Ecto neural progenitor cell (in vitro differentiated cells): Measurements from ENCODE around the gene SRGN.
"Not testable (repeated sequence)": the region's sequence is repeated elsewhere in the genome, so short reads cannot be mapped to it uniquely, and the experiment has no call there.

Experiments
- DNase-seq: peaks from one replicate; pipeline ENCODE4 v3.0.0-alpha.2; 2018; ENCODE audit warnings: low spot score

The SRGN gene

DNA sequence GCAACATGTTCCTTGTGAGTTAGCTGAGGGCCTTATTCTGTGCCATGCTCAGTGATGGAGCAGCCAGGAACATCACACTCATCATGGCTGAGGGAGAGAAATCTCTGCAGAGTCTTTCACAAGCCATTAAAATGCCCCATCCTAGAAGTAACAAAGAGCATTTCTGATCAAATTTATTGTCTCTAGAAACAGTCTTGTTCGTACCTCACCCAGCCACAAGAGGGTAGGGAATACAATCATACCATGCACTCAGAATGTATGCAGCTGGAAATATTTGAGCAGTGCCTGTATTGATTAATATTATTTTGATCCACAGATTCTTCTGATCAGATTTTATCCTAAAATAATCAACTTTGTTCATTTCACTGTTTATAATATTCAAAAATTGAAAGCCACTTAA, 53.4 kb downstream of the SRGN start:
- no peak for DNase-seq

DNA sequence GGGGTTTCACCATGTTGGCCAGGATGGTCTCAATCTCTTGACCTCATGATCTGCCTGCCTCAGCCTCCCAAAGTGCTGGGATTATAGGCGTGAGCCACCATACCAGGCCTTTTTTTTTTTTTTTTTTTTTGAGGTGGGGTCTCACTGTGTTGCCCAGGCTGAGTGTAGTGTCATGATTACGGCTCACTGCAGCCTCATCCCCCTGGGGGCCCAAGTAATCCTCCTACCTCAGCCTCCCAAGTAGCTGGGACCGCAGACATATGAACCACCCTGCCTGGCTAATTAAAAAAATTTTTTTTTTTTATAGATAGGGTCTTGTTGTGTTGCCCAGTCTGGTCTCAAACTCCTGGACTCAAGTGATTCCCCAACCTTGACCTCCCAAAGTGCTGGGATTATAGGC, 54.2 kb downstream of the SRGN start:
- DNase-seq, result not testable (repeated sequence)

DNA sequence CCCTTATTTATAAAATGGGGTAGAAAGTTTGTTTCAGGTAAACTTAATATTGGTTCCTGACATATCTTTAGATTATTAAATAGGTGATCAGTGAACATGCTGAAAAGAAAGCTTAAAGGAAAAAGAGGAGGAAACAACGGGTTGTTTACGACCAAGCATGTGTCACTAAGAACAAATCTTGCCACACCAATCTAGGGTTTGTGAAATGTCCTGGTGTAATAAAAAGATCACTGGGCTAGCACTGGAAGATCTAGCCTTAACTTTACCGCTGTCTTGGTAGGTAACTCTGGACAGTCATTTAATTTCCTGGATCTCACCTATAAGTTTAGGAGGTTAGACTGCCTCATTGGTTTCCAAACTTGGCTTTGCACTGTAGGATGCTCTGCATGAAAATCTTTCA, 55.1 kb downstream of the SRGN start:
- no peak for DNase-seq

DNA sequence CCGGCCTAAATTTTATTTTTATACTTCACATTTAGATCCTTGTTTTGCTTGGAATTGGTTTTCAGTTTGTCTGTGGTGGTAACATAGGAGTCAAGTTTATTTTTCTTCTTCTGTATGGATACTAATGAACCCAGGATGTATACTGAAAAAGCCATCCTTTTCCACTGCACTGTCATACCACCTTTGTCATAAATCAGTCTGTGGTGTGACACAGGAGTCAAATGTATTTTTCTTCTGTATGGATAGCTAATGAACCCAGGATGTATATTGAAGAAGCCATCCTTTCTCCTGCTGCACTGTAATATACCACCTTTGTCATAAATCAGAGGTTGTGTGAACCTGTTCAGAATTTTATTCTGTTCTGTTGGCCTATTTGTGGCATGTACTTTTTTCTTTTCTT, 57.4 kb downstream of the SRGN start:
- no peak for DNase-seq

DNA sequence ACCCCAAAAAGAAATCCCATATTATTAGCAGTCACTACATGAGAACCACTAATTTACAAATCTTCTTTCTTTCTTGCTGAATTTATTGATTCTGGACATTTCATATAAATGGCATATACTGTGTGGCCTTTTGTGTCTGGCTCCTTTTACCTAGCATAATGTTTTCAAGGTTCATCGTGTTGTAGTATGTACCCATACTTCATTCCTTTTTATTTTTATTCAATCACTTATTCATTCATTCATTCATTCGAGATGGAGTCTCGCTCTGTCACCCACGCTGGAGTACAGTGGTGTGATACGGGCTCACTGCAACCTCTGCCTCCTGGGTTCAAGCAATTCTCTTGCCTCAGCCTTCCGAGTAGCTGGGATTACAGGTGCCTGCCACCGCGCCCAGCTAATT, 58.0 kb downstream of the SRGN start:
- no peak for DNase-seq

DNA sequence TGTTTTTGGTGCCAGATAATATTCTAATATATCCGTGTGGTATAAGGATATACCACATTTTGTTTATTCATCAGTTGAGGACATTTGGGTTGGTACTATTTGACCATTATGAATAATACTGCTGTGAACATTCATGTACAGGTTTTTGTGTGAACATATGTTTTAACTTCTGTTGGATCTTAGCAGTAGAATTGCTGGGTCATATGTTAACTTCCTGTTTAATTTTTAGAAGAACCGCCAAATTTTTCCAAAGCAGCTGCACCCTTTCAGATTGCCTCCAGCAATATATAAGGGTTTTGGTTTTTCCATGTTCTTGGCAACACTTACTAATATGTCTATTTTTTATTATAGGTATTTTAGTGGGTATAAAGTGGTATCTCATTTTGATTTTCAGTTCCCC, 58.9 kb downstream of the SRGN start:
- no peak for DNase-seq

DNA sequence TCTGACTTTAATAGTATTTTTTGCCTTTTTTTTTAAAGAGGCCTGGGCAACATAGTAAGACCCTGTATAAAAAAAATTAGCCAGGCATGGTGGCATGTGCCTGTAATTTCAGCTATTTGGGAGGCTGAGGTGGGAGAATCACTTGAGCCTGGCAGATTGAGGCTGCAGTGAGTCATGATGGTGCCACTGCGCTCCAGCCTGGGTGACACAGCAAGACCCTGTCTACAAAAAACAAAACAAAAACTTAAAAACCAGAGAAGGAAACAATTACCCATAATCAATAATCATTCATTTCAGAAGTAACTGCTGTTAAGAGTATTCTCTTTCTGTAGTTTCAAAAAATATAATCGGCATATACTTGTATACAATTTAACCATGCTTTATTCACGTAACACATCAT, 64.1 kb downstream of the SRGN start:
- DNase-seq, result no peak

DNA sequence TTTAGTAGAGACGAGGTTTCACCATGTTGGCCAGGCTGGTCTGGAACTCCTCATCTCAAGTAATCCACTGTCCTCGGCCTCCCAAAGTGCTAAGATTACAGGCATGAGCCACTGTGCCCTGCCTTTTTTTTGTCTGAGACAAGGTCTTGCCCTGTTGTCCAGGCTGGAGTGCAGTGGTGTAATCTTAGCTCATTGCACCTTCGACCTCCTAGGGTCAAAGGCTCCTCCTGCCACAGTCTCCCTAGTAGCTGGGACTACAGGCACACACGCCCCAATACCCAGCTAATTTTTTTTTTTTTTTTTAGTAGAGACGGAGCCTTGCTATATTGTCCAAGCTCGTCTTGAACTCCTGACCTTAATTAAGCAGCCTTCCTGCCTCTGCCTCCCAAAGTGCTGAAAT, 65.3 kb downstream of the SRGN start:
- no peak for DNase-seq
